ENCODE data around the gene HRH2. TPM values are rescaled to one million over a fixed set of nuclear protein-coding genes. Genes with fewer than 3 reads are reported as not detected.
A peak's percentile ranks its signal among the peaks of the same experiment; 100 is the strongest.

Gene HRH2
- total RNA-seq, 6 donors from 2014 or later = 3.8 to 16.8 (median 7.8) TPM

DNA sequence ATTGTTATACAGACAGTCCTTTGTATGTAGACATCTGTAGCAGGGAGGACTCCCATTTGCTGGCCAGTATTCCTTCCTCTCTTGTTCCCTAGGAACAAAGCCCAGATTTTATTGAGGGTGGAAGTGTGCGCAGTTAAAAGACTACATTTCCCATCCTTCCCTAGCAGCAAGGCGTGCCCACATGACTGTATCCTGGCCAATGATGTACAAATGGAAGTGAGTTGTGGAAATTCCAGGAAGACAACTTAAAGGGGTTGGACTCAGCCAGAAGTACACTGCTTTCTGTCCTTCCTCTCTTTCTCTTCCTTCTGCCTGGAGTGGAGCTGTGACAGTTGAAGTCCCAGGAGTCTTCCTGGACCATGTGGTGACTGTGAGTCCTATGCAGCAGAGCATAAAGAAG, 89.0 kb downstream of the HRH2 start:
- no peaks in the 10 kb centered on the region for H3K9me3 ChIP-seq
- ATAC-seq (ENCODE audit: low FRiP score in 2 of 2) (no peak), DNase-seq (no peak)
- H3K27ac ChIP-seq = no peak overlapping the region
- 31% methylated on average over 2 of the region's 2 CpGs for WGBS, 2 donors
- TF ChIP-seq POLR2AphosphoS5 (IDR thresholded peaks at IDR 0.05) = no peak
- TF ChIP-seq POLR2A (IDR thresholded peaks at IDR 0.05) = no peak
- no peak for TF ChIP-seq EP300 (IDR thresholded peaks at IDR 0.05)
- TF ChIP-seq, protein P1, sequence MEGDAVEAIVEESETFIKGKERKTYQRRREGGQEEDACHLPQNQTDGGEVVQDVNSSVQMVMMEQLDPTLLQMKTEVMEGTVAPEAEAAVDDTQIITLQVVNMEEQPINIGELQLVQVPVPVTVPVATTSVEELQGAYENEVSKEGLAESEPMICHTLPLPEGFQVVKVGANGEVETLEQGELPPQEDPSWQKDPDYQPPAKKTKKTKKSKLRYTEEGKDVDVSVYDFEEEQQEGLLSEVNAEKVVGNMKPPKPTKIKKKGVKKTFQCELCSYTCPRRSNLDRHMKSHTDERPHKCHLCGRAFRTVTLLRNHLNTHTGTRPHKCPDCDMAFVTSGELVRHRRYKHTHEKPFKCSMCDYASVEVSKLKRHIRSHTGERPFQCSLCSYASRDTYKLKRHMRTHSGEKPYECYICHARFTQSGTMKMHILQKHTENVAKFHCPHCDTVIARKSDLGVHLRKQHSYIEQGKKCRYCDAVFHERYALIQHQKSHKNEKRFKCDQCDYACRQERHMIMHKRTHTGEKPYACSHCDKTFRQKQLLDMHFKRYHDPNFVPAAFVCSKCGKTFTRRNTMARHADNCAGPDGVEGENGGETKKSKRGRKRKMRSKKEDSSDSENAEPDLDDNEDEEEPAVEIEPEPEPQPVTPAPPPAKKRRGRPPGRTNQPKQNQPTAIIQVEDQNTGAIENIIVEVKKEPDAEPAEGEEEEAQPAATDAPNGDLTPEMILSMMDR (IDR thresholded peaks at IDR 0.05) = no peak
- no peaks in the 10 kb centered on the region for H3K4me1 ChIP-seq
- no peak overlapping the region for H3K4me3 ChIP-seq
- H3K27me3 ChIP-seq = no peaks in the 10 kb centered on the region
- H3K36me3 ChIP-seq = no peaks in the 10 kb centered on the region

DNA sequence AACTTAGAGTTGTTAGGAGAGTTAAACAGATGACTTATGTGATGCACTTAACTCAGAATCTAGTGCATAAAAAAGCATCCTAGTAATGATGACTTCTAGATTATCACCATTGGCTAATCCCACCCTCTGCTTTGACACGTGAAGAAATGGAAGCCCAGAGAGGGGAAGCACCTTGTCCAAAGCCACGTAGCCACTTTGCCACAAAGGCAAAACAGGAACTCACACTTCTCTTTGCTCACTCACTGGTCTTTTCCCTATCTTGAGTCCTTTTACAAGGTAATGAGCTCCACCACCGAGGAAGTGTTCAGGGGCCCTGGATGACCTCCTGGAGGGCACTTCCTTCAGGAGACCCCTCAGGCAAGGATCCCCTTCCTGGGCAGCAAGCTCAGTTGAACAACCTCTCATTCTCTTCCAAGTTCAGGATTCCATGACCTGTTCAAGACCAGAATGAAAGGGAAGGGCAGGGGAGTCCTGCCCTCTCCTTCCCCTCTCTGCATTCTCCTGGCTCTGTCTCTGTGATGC, 89.7 kb downstream of the HRH2 start:
- no peaks in the 10 kb centered on the region for H3K27me3 ChIP-seq
- DNase-seq (no peak), ATAC-seq (ENCODE audit: low FRiP score in 2 of 2) (no peak)
- no peaks in the 10 kb centered on the region for H3K9me3 ChIP-seq
- 54 to 58% methylated on average over 3 of the region's 3 CpGs for WGBS, 2 donors
- H3K4me3 ChIP-seq = no peak overlapping the region
- TF ChIP-seq, protein P1 (IDR thresholded peaks at IDR 0.05) = no peak
- TF ChIP-seq POLR2AphosphoS5 (IDR thresholded peaks at IDR 0.05) (no peak), EP300 (IDR thresholded peaks at IDR 0.05) (no peak), POLR2A (IDR thresholded peaks at IDR 0.05) (no peak)
- no peaks in the 10 kb centered on the region for H3K36me3 ChIP-seq
- H3K4me1 ChIP-seq = no peaks in the 10 kb centered on the region
- H3K27ac ChIP-seq = no peak overlapping the region

DNA sequence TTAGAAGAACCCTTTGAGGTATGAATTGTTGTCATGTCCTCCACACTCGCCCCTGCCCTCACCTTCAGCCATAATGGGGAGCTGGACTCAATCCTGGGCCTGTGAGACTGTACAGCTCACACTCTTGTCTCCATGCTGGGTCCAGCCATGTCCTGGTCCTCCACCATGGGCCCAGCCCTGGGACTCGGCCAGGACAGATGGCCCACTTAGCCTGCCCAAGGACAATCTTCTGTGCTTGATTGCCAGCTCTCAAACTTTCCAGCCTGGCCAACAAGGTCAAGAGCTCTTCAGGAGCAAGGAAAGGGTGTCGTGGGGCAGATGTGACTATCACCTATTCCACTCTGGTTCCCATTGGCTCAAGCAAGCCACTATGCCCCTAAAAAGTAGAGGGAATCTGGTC, 90.8 kb downstream of the HRH2 start:
- Histone ChIP-seq H3K36me3 (no peaks in the 10 kb centered on the region), H3K4me1 (no peaks in the 10 kb centered on the region), H3K27ac (no peak overlapping the region), H3K9me3 (no peaks in the 10 kb centered on the region), H3K27me3 (no peaks in the 10 kb centered on the region), H3K4me3 (no peak overlapping the region)
- TF ChIP-seq POLR2A (IDR thresholded peaks at IDR 0.05) (no peak), EP300 (IDR thresholded peaks at IDR 0.05) (no peak), POLR2AphosphoS5 (IDR thresholded peaks at IDR 0.05) (no peak)
- TF ChIP-seq, protein P1 (IDR thresholded peaks at IDR 0.05) = no peak
- 68 to 69% methylated on average over 3 of the region's 3 CpGs for WGBS, 2 donors
- no peak for DNase-seq
- no peak for ATAC-seq (ENCODE audit: low FRiP score in 2 of 2)

DNA sequence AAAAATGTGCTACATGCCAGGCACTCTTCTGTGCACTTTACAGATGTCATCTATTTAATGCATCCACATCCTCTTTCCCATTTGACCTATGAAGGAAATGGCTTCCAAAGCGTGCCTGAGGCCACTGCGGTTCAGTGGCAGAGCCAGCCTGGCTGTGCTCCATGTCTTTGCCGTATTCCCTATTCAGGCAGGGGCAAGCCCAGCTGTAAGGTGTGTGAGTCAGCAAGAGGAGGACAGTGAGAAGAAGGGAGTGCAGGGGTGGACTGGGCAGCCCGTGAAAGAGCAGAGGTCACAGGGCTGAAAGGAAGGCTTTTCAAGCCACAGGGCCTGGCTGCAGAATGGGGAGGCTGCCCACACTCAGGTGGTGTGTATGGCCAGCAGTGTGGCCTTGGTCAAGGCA, 91.7 kb downstream of the HRH2 start:
- ATAC-seq (ENCODE audit: low FRiP score in 2 of 2) (no peak), DNase-seq (no peak)
- WGBS, 2 donors = 74 to 75% methylated on average over 4 of the region's 4 CpGs
- TF ChIP-seq POLR2AphosphoS5 (IDR thresholded peaks at IDR 0.05) = no peak
- TF ChIP-seq POLR2A (IDR thresholded peaks at IDR 0.05) = no peak
- no peak for TF ChIP-seq EP300 (IDR thresholded peaks at IDR 0.05)
- TF ChIP-seq, protein P1 (IDR thresholded peaks at IDR 0.05) = no peak
- H3K4me3 ChIP-seq = no peak overlapping the region
- H3K36me3 ChIP-seq = no peaks in the 10 kb centered on the region
- H3K4me1 ChIP-seq = no peaks in the 10 kb centered on the region
- no peaks in the 10 kb centered on the region for H3K9me3 ChIP-seq
- no peak overlapping the region for H3K27ac ChIP-seq
- H3K27me3 ChIP-seq = no peaks in the 10 kb centered on the region

DNA sequence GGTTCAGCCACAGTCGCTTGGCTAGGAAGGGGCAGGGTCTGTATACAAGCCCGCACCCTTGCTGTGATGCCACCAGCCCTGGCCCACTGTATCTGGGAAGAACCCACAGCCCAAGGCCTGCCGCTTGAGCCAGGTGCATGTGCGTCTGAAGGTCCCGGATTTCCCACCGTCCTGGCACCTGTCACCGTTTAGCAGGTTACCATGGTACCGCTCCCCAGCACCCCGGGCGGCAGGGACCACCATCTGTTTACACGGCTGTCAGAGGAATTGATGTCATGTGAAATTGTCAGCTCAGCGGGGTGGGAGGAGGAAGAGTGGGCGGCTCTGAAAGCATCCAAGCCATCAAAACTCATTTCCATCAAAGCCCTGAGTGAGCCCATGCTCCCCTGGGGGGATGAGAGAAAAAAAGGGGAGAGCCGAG, 92.7 kb downstream of the HRH2 start:
- H3K27me3 ChIP-seq = no peaks in the 10 kb centered on the region
- WGBS, 2 donors = 23 to 35% methylated on average over 5 to 14 of the region's 14 CpGs
- no peaks in the 10 kb centered on the region for H3K4me1 ChIP-seq
- H3K9me3 ChIP-seq = no peaks in the 10 kb centered on the region
- H3K27ac ChIP-seq = no peak overlapping the region
- peak in 1 of 2 donors; percentile 28 for DNase-seq
- H3K36me3 ChIP-seq = no peaks in the 10 kb centered on the region
- no peak overlapping the region for H3K4me3 ChIP-seq
- no peak for TF ChIP-seq EP300 (IDR thresholded peaks at IDR 0.05)
- TF ChIP-seq, protein P1 (IDR thresholded peaks at IDR 0.05) = no peak
- no peak for ATAC-seq (ENCODE audit: low FRiP score in 2 of 2)
